Ovary (tissue), 3 donors: ENCODE results near the gene AKIRIN1.

Experiments
- CTCF ChIP-seq, 3 donors: fragments of 450-650 bp in 2 of 3; fragments of 200-600 bp in 1 of 3; IDR thresholded peaks; one replicate each; pipeline versions ENCODE4 v1.5.1 to v1.8.0; 2016 to 2022; ENCODE audit warnings: antibody characterized with exemption in 3 of 3, mild to moderate bottlenecking in 1 of 3
- POLR2A ChIP-seq: fragments of 450-650 bp; IDR thresholded peaks from one replicate; pipeline ENCODE4 v1.6.1; 2017; ENCODE audit warnings: antibody characterized with exemption, mild to moderate bottlenecking, moderate library complexity
- donor health status: DM: no; HTN: no; CAD: no.

- no peak for TF ChIP-seq CTCF (IDR thresholded peaks at IDR 0.05)
- no peak for TF ChIP-seq POLR2A
Measured at GRCh38 chr1:38958967-38959366, 32.1 kb upstream of the AKIRIN1 start.
